B cell (primary cell): ENCODE measurements around the gene GLIPR1L1. TPM values are rescaled to one million over a fixed set of nuclear protein-coding genes. Genes with fewer than 3 reads are reported as not detected.

Experiments used
- ATAC-seq: fragments of 200-7000 bp; cut with Tn5 transposase; one replicate; pipeline ENCODE4 v1.10.0; 2021; ENCODE audit warnings: low read depth, mild to moderate bottlenecking, moderate number of reproducible peaks, moderate library complexity
- CTCF ChIA-PET: fragments of 350-600 bp; sonication (Branson Sonifier 250); formaldehyde crosslinking; loops from one replicate; lab custom pipeline; 2021; ENCODE audit warnings: antibody characterized with exemption, inconsistent platforms; lab: Charles Lee
- POLR2A ChIA-PET: fragments of 350-600 bp; sonication (Branson Sonifier 250); formaldehyde crosslinking; loops from one replicate; lab custom pipeline; 2021; ENCODE audit warnings: antibody characterized with exemption; lab: Charles Lee
- DNase-seq: peaks from one replicate; pipeline ENCODE4 v3.0.0; 2013
- H2AFZ ChIP-seq: 2 replicates; pipeline ENCODE4 v1.6.1; 2012; ENCODE audit warnings: mild to moderate bottlenecking, low read depth, low read length; ENCODE audit not compliant: insufficient read depth, poor library complexity, severe bottlenecking
- H3K27ac ChIP-seq, 2 donors: 1 replicate in 1 of 2; 2 replicates in 1 of 2; pipeline ENCODE4 v1.5.1; 2012 to 2013; ENCODE audit warnings: low read length in 2 of 2, mild to moderate bottlenecking in 2 of 2, moderate library complexity in 1 of 2
- H3K27me3 ChIP-seq, 4 experiments: fragments of 200-600 bp in 1 of 4; sonication (generic) in 1 of 4; replicated peaks in 1 of 4; 1 replicate in 2 of 4; 2 replicates in 2 of 4; pipeline versions ENCODE4 v1.6.1 to v1.7.0; 2013 to 2016; ENCODE audit warnings: low read length in 3 of 4, mild to moderate bottlenecking in 2 of 4, mixed read lengths in 1 of 4, moderate library complexity in 1 of 4; ENCODE audit not compliant: insufficient read depth in 4 of 4, control insufficient read depth in 3 of 4; ENCODE audit errors: control extremely low read depth in 1 of 4
- H3K36me3 ChIP-seq, 2 experiments: replicated peaks in 1 of 2; 1 replicate in 1 of 2; 2 replicates in 1 of 2; pipeline versions ENCODE4 v1.6.1 to v1.7.1; 2013; ENCODE audit warnings: low read length in 1 of 2; ENCODE audit not compliant: insufficient read depth in 2 of 2, control insufficient read depth in 1 of 2; ENCODE audit errors: control extremely low read depth in 1 of 2, extremely low read depth in 1 of 2
- H3K4me1 ChIP-seq, 2 donors: fragments of 200-600 bp in 1 of 2; sonication (generic) in 1 of 2; 1 replicate in 1 of 2; 2 replicates in 1 of 2; pipeline versions ENCODE4 v1.5.1 to v1.6.1; 2013 to 2017; ENCODE audit warnings: low read length in 2 of 2; ENCODE audit not compliant: control insufficient read depth in 2 of 2, insufficient read depth in 2 of 2
- H3K4me2 ChIP-seq: replicated peaks from 2 replicates; pipeline ENCODE3; 2012; ENCODE audit warnings: mild to moderate bottlenecking, low read depth, low read length; ENCODE audit not compliant: poor library complexity, severe bottlenecking
- H3K4me3 ChIP-seq, 5 experiments: fragments of 200-600 bp in 1 of 5; sonication (generic) in 1 of 5; 1 replicate in 3 of 5; 2 replicates in 2 of 5; pipeline versions ENCODE4 v1.5.1 to v1.7.0; 2011 to 2016; ENCODE audit warnings: low read length in 4 of 5, mild to moderate bottlenecking in 4 of 5, low read depth in 2 of 5, control low read depth in 1 of 5, moderate library complexity in 1 of 5; ENCODE audit not compliant: insufficient read depth in 1 of 5; ENCODE audit errors: control extremely low read depth in 1 of 5, extremely low read depth in 1 of 5
- H3K79me2 ChIP-seq: fragments of 200-600 bp; sonication (generic); one replicate; pipeline ENCODE4 v1.6.0; 2016; ENCODE audit warnings: low read length; ENCODE audit not compliant: control insufficient read depth, insufficient read depth
- H3K9ac ChIP-seq: fragments of 200-600 bp; sonication (generic); 2 replicates; pipeline ENCODE4 v1.6.1; 2017; ENCODE audit warnings: mild to moderate bottlenecking, low read length, moderate library complexity
- H3K9me3 ChIP-seq, 3 donors: one replicate each; pipeline versions ENCODE4 v1.6.1 to v1.7.1; 2013; ENCODE audit warnings: low read length in 2 of 3; ENCODE audit not compliant: control insufficient read depth in 2 of 3, insufficient read depth in 1 of 3; ENCODE audit errors: control extremely low read depth in 1 of 3
- H4K20me1 ChIP-seq: 2 replicates; pipeline ENCODE4 v1.6.0; 2012; ENCODE audit warnings: mild to moderate bottlenecking, low read length; ENCODE audit not compliant: insufficient read depth, control insufficient read depth, poor library complexity, severe bottlenecking
- H3K27ac Mint-ChIP-seq: one replicate; pipeline ENCODE4 v1.8.0; 2021; ENCODE audit warnings: mixed read lengths
- H3K27me3 Mint-ChIP-seq: one replicate; pipeline ENCODE4 v1.8.0; 2021; ENCODE audit warnings: mixed read lengths
- H3K4me1 Mint-ChIP-seq: one replicate; pipeline ENCODE4 v1.8.0; 2021; ENCODE audit warnings: mixed read lengths
- H3K4me3 Mint-ChIP-seq: one replicate; pipeline ENCODE4 v1.8.0; 2021; ENCODE audit warnings: mixed read lengths
- H3K9me3 Mint-ChIP-seq: one replicate; pipeline ENCODE4 v1.8.0; 2022; ENCODE audit warnings: mixed read lengths; ENCODE audit not compliant: insufficient read depth
- CTCF ChIP-seq: fragments of 200-600 bp; IDR thresholded peaks from one replicate; pipeline ENCODE4 v1.8.0; 2022; ENCODE audit warnings: antibody characterized with exemption, mild to moderate bottlenecking
- EZH2 ChIP-seq: IDR thresholded peaks from 2 replicates; pipeline ENCODE4 v1.6.1; 2012; ENCODE audit warnings: borderline replicate concordance, low read depth, mild to moderate bottlenecking, moderate library complexity, low read length; ENCODE audit not compliant: insufficient read depth, poor library complexity, severe bottlenecking
- WGBS: methylation state at CpG from one replicate; pipeline ENCODE4 v1.1.5; 2013; ENCODE audit warnings: missing lambda C conversion rate; ENCODE audit not compliant: insufficient coverage; 5-methylcytosine and 5-hydroxymethylcytosine counted together
- intact Hi-C: fragments of 100-400 bp; cut with micrococcal nuclease; formaldehyde crosslinking; loops from one replicate; pipeline ENCODE4 v1.10.0; 2022
- polyA plus RNA-seq: library from polyadenylated mRNA; depleted of rRNA; stranded (reverse); fragments of >200 nt; gene quantifications from 2 replicates; pipeline ENCODE4 v1.2.3, GENCODE V29; 2012
- total RNA-seq, 2 donors: library from RNA; stranded (reverse); fragments of 120-200 nt in 1 of 2; gene quantifications; 1 replicate in 1 of 2; 2 replicates in 1 of 2; pipeline versions ENCODE4 v1.2.3 to v1.2.4, GENCODE V29; 2013 to 2022

The GLIPR1L1 gene
- total and polyA plus RNA-seq, 2 donors (not counting 1 experiment from before 2014, with no cell fraction given), result not detected

DNA sequence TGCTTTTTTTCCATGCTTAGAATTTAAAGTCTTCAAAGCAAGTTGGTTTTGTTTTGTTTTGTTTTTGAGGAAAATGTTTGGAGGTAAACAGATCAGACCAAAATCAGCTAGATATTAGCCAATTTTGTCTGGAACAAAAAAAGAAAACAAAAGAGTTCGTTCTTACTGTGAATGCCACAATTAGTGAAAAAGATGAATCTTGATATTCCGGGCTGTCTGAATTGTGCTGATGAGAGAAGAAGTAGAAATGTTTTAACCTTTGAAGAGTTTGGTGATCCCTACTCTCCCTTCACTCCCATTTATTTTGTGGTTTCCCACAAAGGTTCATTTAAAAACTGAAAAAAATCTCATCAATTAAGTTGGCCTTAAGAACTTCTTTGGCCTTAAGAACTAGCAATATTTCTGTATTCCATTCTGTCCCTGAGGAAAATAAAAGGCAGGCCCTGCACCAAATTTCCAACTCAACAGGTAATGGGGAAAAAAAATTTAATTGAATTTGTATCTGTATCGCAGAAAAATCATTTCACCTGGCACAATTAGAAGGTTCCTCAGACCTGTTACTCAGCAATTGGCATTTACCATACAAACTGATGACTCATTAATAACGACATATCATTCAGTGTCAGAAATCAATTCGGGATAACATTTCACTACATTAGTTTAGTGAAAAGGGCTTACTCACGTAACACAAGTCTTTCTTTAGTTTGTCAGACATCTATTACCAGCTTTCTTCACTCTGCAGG, 55.9 kb downstream of the GLIPR1L1 start:
- Histone ChIP-seq H4K20me1 (no peaks in the 10 kb centered on the region), H2AFZ (peak overlapping the region; percentile 90), H3K79me2 (no peaks in the 10 kb centered on the region), H3K27me3 (no peaks in the 10 kb centered on the region), H3K9ac (peak overlapping the region; percentile 80), H3K4me3 (peak overlapping the region in 4 of 5 experiments; percentile 66 to 85 (median 76)), H3K36me3 (no peaks in the 10 kb centered on the region), H3K4me1 (peaks cover 23 to 24% of the 10 kb centered on the region in 2 donors), H3K9me3 (no peaks in the 10 kb centered on the region), H3K27ac (peak overlapping the region; percentile 73 to 85), H3K4me2 (peak overlapping the region; percentile 76)
- ATAC-seq, result no peak
- Mint-ChIP-seq H3K9me3 (no peaks in the 10 kb centered on the region), H3K27me3 (no peaks in the 10 kb centered on the region), H3K4me3 (peak overlapping the region; percentile 98), H3K27ac (peak overlapping the region; percentile 99), H3K4me1 (peaks cover 33% of the 10 kb centered on the region)
- intact Hi-C loops, result loop anchor here (2.0 to 5.0 kb wide), 3 partner anchors 640 to 1374 kb away; partner anchors contain the start of genes PHLDA1 and ZDHHC17
- ChIA-PET POLR2A (interaction anchor here (0.6 to 1.9 kb wide), 4 partner anchors 86 to 121 kb away, joined by 3 to 9 read pairs (median 4); partner anchors contain the start of genes GLIPR1 and KRR1), CTCF (interaction anchor here (0.9 to 3.7 kb wide), 15 partner anchors 24 to 650 kb away, joined by 3 to 92 read pairs (median 5); partner anchors contain the start of genes CAPS2, GLIPR1, GLIPR1L1 and KRR1)
- no peak for DNase-seq
- no peak for TF ChIP-seq CTCF
- no peak for TF ChIP-seq EZH2
- WGBS, result 0% methylated on average over 3 of the region's 6 CpGs
